Fibroblast of lung (primary cell): ENCODE results near the gene CACNA1E. TPM values are rescaled to one million over a fixed set of nuclear protein-coding genes. Genes with fewer than 3 reads are reported as not detected.

Experiments used
- DNase-seq, 2 donors: peaks; one replicate each; pipeline versions ENCODE4 v3.0.0 to v3.0.0-alpha.2; 2010; ENCODE audit warnings: low read depth in 2 of 2
- H2AFZ ChIP-seq: 2 replicates; pipeline ENCODE4 v1.5.1; 2012; ENCODE audit warnings: low read length, control low read depth, inconsistent platforms
- H3K27ac ChIP-seq: 2 replicates; pipeline ENCODE4 v1.5.1; 2011; ENCODE audit warnings: low read length, control low read depth; ENCODE audit not compliant: insufficient read depth
- H3K27me3 ChIP-seq: 2 replicates; pipeline ENCODE4 v1.5.1; 2011; ENCODE audit warnings: mild to moderate bottlenecking, low read length; ENCODE audit not compliant: control insufficient read depth, insufficient read depth
- H3K36me3 ChIP-seq: 2 replicates; pipeline ENCODE4 v1.5.1; 2011; ENCODE audit warnings: low read length; ENCODE audit not compliant: control insufficient read depth, insufficient read depth
- H3K4me1 ChIP-seq: 2 replicates; pipeline ENCODE4 v1.5.1; 2011; ENCODE audit warnings: low read length; ENCODE audit not compliant: control insufficient read depth, insufficient read depth; ENCODE audit errors: extremely low read depth
- H3K4me2 ChIP-seq: 2 replicates; pipeline ENCODE4 v1.5.1; 2011; ENCODE audit warnings: low read length, control low read depth; ENCODE audit not compliant: insufficient read depth; ENCODE audit errors: extremely low read depth
- H3K4me3 ChIP-seq, 4 experiments: fragments of 200-600 bp in 1 of 4; sonication (generic) in 1 of 4; replicated peaks in 1 of 4; 2 replicates each; pipeline ENCODE4 v1.5.1; 2011 to 2016; ENCODE audit warnings: low read length in 4 of 4, low read depth in 3 of 4, mild to moderate bottlenecking in 3 of 4, control low read depth in 2 of 4, inconsistent platforms in 1 of 4, mixed read lengths in 1 of 4; ENCODE audit not compliant: insufficient read depth in 1 of 4; ENCODE audit errors: control extremely low read depth in 1 of 4
- H3K79me2 ChIP-seq: 2 replicates; pipeline ENCODE4 v1.5.1; 2012; ENCODE audit warnings: mild to moderate bottlenecking, low read length, inconsistent platforms; ENCODE audit not compliant: control insufficient read depth, insufficient read depth
- H3K9ac ChIP-seq: 2 replicates; pipeline ENCODE4 v1.5.1; 2011; ENCODE audit warnings: mild to moderate bottlenecking, low read length, control low read depth; ENCODE audit not compliant: insufficient read depth
- H3K9me3 ChIP-seq: 2 replicates; pipeline ENCODE4 v1.5.1; 2012; ENCODE audit warnings: low read depth, low read length; ENCODE audit not compliant: control insufficient read depth, insufficient read depth
- H4K20me1 ChIP-seq: 2 replicates; pipeline ENCODE4 v1.5.1; 2011; ENCODE audit warnings: low read length; ENCODE audit not compliant: control insufficient read depth, insufficient read depth; ENCODE audit errors: extremely low read depth
- CTCF ChIP-seq, 2 donors: IDR thresholded peaks in 1 of 2; conservative IDR thresholded peaks in 1 of 2; 1 replicate in 1 of 2; 2 replicates in 1 of 2; pipeline ENCODE4 v1.5.1; 2011 to 2012; ENCODE audit warnings: low read length in 2 of 2, control low read depth in 1 of 2, inconsistent platforms in 1 of 2, low read depth in 1 of 2, mild to moderate bottlenecking in 1 of 2
- EZH2 ChIP-seq: IDR thresholded peaks from 2 replicates; pipeline ENCODE4 v1.5.1; 2012; ENCODE audit warnings: low read length, control low read depth, mild to moderate bottlenecking; ENCODE audit errors: missing control alignments
- polyA plus RNA-seq, 2 donors: library from polyadenylated mRNA; depleted of rRNA in 1 of 2; stranded (reverse) in 1 of 2; unstranded in 1 of 2; fragments of >200 nt; gene quantifications; 2 replicates each; pipeline ENCODE4 v1.2.1, GENCODE V29; 2011 to 2012; ENCODE audit warnings: missing spikeins in 1 of 2
- total RNA-seq: library from RNA; depleted of rRNA; stranded (reverse); fragments of >200 nt; gene quantifications from 2 replicates; pipeline ENCODE4 v1.2.1, GENCODE V29; 2014

The CACNA1E gene
- total and polyA plus RNA-seq, 2 donors (not counting 1 experiment from before 2014, with no cell fraction given) = 0.01 TPM; not detected in 1

- no peak for DNase-seq
- Histone ChIP-seq H3K9me3 (no peaks in the 10 kb centered on the region), H3K4me2 (no peak overlapping the region), H3K27ac (no peak overlapping the region), H4K20me1 (no peaks in the 10 kb centered on the region), H3K79me2 (no peaks in the 10 kb centered on the region), H3K4me3 (no peak overlapping the region), H3K27me3 (no peaks in the 10 kb centered on the region), H2AFZ (no peak overlapping the region), H3K9ac (no peak overlapping the region), H3K36me3 (no peaks in the 10 kb centered on the region), H3K4me1 (no peaks in the 10 kb centered on the region)
- no peak for TF ChIP-seq EZH2
- no peak for TF ChIP-seq CTCF (conservative IDR thresholded peaks at IDR 0.05 in 1 of 2, IDR thresholded peaks at IDR 0.05 in 1 of 2; ENCODE audit: low read depth in 1 of 2, low read length in 2 of 2)
Measured at GRCh38 chr1:181607524-181607923, 124.2 kb downstream of the CACNA1E start.

- no peak overlapping the region for H3K4me3 ChIP-seq
Measured at GRCh38 chr1:181608386-181608785, 125.1 kb downstream of the CACNA1E start.

GRCh38 chr1:181608948-181609347 lies 125.6 kb downstream of the CACNA1E start:
- Histone ChIP-seq H3K4me3 (no peak overlapping the region), H4K20me1 (no peaks in the 10 kb centered on the region), H3K27ac (no peak overlapping the region), H2AFZ (no peak overlapping the region), H3K9ac (no peak overlapping the region), H3K4me2 (no peak overlapping the region), H3K79me2 (no peaks in the 10 kb centered on the region), H3K9me3 (no peaks in the 10 kb centered on the region), H3K36me3 (no peaks in the 10 kb centered on the region), H3K27me3 (no peaks in the 10 kb centered on the region), H3K4me1 (no peaks in the 10 kb centered on the region)
- DNase-seq = no peak
- TF ChIP-seq EZH2 (no peak), CTCF (conservative IDR thresholded peaks at IDR 0.05 in 1 of 2, IDR thresholded peaks at IDR 0.05 in 1 of 2; ENCODE audit: low read depth in 1 of 2, low read length in 2 of 2) (no peak)

More at GRCh38 chr1:181608386-181608785, 125.1 kb downstream of the CACNA1E start:
- no peak overlapping the region for H3K9ac ChIP-seq
- H3K36me3 ChIP-seq = no peaks in the 10 kb centered on the region
- H3K4me1 ChIP-seq = no peaks in the 10 kb centered on the region
- no peak for TF ChIP-seq CTCF (conservative IDR thresholded peaks at IDR 0.05 in 1 of 2, IDR thresholded peaks at IDR 0.05 in 1 of 2; ENCODE audit: low read depth in 1 of 2, low read length in 2 of 2)
- TF ChIP-seq EZH2 = no peak
- H3K27me3 ChIP-seq = no peaks in the 10 kb centered on the region
- H4K20me1 ChIP-seq = no peaks in the 10 kb centered on the region
- H3K79me2 ChIP-seq = no peaks in the 10 kb centered on the region
- no peaks in the 10 kb centered on the region for H3K9me3 ChIP-seq
- DNase-seq = no peak
- no peak overlapping the region for H3K4me2 ChIP-seq
- no peak overlapping the region for H3K27ac ChIP-seq
- H2AFZ ChIP-seq = no peak overlapping the region
